Fibroblast of skin of right quadriceps (primary cell): ENCODE measurements around the gene CBFA2T2.
A peak's percentile ranks its signal among the peaks of the same experiment; 100 is the strongest.

Source experiments
- DNase-seq: peaks from one replicate; pipeline ENCODE4 v3.0.0-alpha.2; 2013

CBFA2T2 gene

GRCh38 chr20:33669873-33670640 lies 180.2 kb downstream of the CBFA2T2 start:
- DNase-seq, result no peak

- DNase-seq, result no peak
Measured at GRCh38 chr20:33670715-33671499, 181.0 kb downstream of the CBFA2T2 start.

- no peak for DNase-seq
Measured at GRCh38 chr20:33671573-33672288, 181.8 kb downstream of the CBFA2T2 start.

GRCh38 chr20:33672426-33673113 lies 182.7 kb downstream of the CBFA2T2 start:
- DNase-seq, result no peak

- DNase-seq, result no peak
Measured at GRCh38 chr20:33673114-33673409, 183.2 kb downstream of the CBFA2T2 start.

- DNase-seq, result no peak
Measured at GRCh38 chr20:33673410-33674293, 183.8 kb downstream of the CBFA2T2 start.

GRCh38 chr20:33674294-33675135 lies 184.6 kb downstream of the CBFA2T2 start, which contains the start of gene NECAB3:
Gene NECAB3, minus strand, starts transcription at chr20:33674428. Its CDS starts 76 bp downstream, at chr20:33674352.
- DNase-seq, result peak; percentile 72

GRCh38 chr20:33675136-33675959 lies 185.5 kb downstream of the CBFA2T2 start:
- DNase-seq, result no peak

GRCh38 chr20:33676121-33676520 lies 186.2 kb downstream of the CBFA2T2 start:
- no peak for DNase-seq

GRCh38 chr20:33676652-33677645 lies 187.1 kb downstream of the CBFA2T2 start:
- DNase-seq, result no peak

- no peak for DNase-seq
Measured at GRCh38 chr20:33677991-33678702, 188.3 kb downstream of the CBFA2T2 start.

GRCh38 chr20:33679758-33680485 lies 190.0 kb downstream of the CBFA2T2 start:
- no peak for DNase-seq

GRCh38 chr20:33680686-33681085 lies 190.8 kb downstream of the CBFA2T2 start:
- DNase-seq, result peak; percentile 34

- DNase-seq, result no peak
Measured at GRCh38 chr20:33681288-33681687, 191.4 kb downstream of the CBFA2T2 start.

GRCh38 chr20:33681728-33682353 lies 191.9 kb downstream of the CBFA2T2 start:
- no peak for DNase-seq

GRCh38 chr20:33684533-33685327 lies 194.8 kb downstream of the CBFA2T2 start:
- no peak for DNase-seq
